ENCODE measurements around the gene LIME1. TPM values are rescaled to one million over a fixed set of nuclear protein-coding genes. Genes with fewer than 3 reads are reported as not detected.
"Not testable (repeated sequence)": the region's sequence is repeated elsewhere in the genome, so short reads cannot be mapped to it uniquely, and the experiment has no call there.

The LIME1 gene
- total RNA-seq, 4 donors from 2014 or later: 11.4 to 51.9 (median 17.6) TPM

DNA sequence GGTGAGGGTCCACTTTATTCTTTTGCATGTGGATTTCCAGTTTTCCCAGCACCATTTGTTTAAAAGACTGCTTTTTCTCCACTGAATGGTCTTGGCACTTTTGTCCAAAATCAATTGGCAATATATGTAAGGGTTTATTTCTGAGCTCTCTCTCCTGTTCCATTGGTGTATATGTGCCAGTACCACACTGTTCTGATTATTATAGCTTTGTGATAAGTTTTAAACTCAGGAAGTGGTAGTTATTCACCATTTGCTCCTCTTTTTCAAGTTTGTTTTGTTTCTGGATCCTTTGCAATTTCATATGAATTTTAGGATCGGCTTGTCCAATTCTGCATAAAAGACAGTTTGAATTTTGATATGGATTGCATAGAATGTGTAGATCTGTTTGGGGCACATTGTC is 24.3 kb upstream of the LIME1 start:
- Histone ChIP-seq H3K27me3 (no peaks in the 10 kb centered on the region), H3K4me3 (no peak overlapping the region), H3K4me1 (peaks cover 0 to 22% (median 14%) of the 10 kb centered on the region in 4 donors), H3K9me3 (peaks cover 0 to 33% (median 7%) of the 10 kb centered on the region in 4 donors), H3K27ac (no peak overlapping the region), H3K36me3 (peaks cover 0 to 86% (median 5%) of the 10 kb centered on the region in 3 donors)
- TF ChIP-seq EP300 (IDR thresholded peaks at IDR 0.05) (no peak), POLR2A (IDR thresholded peaks at IDR 0.05) (no peak)
- TF ChIP-seq, protein P1, sequence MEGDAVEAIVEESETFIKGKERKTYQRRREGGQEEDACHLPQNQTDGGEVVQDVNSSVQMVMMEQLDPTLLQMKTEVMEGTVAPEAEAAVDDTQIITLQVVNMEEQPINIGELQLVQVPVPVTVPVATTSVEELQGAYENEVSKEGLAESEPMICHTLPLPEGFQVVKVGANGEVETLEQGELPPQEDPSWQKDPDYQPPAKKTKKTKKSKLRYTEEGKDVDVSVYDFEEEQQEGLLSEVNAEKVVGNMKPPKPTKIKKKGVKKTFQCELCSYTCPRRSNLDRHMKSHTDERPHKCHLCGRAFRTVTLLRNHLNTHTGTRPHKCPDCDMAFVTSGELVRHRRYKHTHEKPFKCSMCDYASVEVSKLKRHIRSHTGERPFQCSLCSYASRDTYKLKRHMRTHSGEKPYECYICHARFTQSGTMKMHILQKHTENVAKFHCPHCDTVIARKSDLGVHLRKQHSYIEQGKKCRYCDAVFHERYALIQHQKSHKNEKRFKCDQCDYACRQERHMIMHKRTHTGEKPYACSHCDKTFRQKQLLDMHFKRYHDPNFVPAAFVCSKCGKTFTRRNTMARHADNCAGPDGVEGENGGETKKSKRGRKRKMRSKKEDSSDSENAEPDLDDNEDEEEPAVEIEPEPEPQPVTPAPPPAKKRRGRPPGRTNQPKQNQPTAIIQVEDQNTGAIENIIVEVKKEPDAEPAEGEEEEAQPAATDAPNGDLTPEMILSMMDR (IDR thresholded peaks at IDR 0.05): no peak
- DNase-seq (ENCODE audit: low spot score in 2 of 2): no peak
- 98 to 100% methylated on average over 1 of the region's 1 CpG for WGBS, 2 donors

DNA sequence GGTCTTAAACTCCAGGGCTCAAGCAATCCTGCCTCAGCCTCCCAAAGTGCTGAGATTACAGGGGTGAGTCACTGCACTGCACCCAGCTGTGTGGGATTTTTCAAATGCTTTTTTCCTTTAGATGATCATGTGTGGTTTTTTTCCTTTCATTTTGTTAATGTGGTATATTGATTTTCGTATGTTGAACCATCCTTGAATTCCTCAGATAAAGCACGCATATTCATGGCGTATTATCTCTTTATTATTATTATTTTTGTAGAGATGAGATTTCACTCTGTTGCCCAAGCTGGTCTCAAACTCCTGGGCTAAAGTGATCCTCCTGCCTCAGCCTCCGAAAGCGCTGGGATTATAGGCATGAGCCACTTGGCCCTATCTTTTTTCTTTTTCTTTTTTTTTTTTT is 21.6 kb upstream of the LIME1 start:
- Histone ChIP-seq H3K4me3 (no peak overlapping the region), H3K36me3 (peaks cover 0 to 100% (median 5%) of the 10 kb centered on the region in 3 donors), H3K4me1 (peaks cover 0 to 6% (median under 1%) of the 10 kb centered on the region in 4 donors), H3K9me3 (peaks cover 0 to 50% (median 11%) of the 10 kb centered on the region in 4 donors), H3K27me3 (no peaks in the 10 kb centered on the region), H3K27ac (no peak overlapping the region)
- 98% methylated on average over 5 of the region's 5 CpGs for WGBS, 2 donors
- TF ChIP-seq EP300 (IDR thresholded peaks at IDR 0.05) (no peak), POLR2A (IDR thresholded peaks at IDR 0.05) (no peak)
- TF ChIP-seq, protein P1 (IDR thresholded peaks at IDR 0.05): no peak
- DNase-seq (ENCODE audit: low spot score in 2 of 2): no peak

DNA sequence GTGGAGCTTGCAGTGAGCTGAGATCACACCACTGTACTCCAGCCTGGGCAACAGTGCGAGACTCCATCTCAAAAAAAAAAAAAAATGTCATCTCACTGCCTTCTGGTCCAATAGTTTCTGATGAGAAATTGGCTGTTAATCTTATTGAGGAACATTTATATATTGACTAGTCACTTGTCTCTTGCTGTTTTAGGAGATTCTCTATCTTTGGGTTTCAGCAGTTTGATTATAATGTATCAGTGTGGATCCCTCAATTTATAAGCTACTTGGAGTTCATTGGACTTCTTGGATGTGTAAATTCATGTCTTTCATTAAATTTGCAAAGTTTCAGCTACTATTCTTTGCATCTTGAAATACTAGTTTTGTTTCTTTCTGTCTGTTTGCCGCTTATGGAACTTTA is 17.5 kb upstream of the LIME1 start:
- no peak for TF ChIP-seq EP300 (IDR thresholded peaks at IDR 0.05)
- TF ChIP-seq, protein P1 (IDR thresholded peaks at IDR 0.05): no peak
- no peak for DNase-seq (ENCODE audit: low spot score in 2 of 2)
- peaks cover 0 to 97% (median 0%) of the 10 kb centered on the region in 3 donors for H3K36me3 ChIP-seq
- H3K27me3 ChIP-seq: no peaks in the 10 kb centered on the region
- no peak overlapping the region for H3K27ac ChIP-seq
- H3K9me3 ChIP-seq: peaks cover 0 to 46% (median 11%) of the 10 kb centered on the region in 4 donors
- 97 to 100% methylated on average over 2 of the region's 2 CpGs for WGBS, 2 donors
- no peaks in the 10 kb centered on the region for H3K4me1 ChIP-seq
- no peak overlapping the region for H3K4me3 ChIP-seq

DNA sequence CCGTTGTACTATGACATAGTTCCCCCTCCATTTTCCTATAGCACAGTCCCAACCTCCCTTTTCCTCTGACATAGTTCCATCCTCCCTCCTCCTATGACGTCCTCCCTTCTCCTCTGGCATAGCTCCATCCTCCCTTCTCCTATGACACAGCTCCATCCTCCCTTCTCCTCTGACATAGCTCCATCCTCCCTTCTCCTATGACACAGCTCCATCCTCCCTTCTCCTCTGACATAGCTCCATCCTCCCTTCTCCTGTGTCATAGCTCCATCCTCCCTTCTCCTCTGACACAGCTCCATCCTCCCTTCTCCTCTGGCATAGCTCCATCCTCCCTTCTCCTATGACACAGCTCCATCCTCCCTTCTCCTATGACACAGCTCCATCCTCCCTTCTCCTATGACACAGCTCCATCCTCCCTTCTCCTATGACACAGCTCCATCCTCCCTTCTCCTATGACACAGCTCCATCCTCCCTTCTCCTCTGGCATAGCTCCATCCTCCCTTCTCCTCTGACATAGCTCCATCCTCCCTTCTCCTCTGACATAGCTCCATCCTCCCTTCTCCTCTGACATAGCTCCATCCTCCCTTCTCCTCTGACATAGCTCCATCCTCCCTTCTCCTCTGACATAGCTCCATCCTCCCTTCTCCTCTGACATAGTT is 13.4 kb upstream of the LIME1 start:
- H3K4me1 ChIP-seq; DNase-seq (ENCODE audit: low spot score in 2 of 2); H3K27ac ChIP-seq; H3K4me3 ChIP-seq; H3K27me3 ChIP-seq: not testable (repeated sequence)
- WGBS, 2 donors: 78 to 83% methylated on average over 2 of the region's 2 CpGs
- Histone ChIP-seq H3K36me3 (peaks cover 0 to 88% (median 0%) of the 10 kb centered on the region in 3 donors), H3K9me3 (peaks cover 0 to 44% (median 9%) of the 10 kb centered on the region in 4 donors)

DNA sequence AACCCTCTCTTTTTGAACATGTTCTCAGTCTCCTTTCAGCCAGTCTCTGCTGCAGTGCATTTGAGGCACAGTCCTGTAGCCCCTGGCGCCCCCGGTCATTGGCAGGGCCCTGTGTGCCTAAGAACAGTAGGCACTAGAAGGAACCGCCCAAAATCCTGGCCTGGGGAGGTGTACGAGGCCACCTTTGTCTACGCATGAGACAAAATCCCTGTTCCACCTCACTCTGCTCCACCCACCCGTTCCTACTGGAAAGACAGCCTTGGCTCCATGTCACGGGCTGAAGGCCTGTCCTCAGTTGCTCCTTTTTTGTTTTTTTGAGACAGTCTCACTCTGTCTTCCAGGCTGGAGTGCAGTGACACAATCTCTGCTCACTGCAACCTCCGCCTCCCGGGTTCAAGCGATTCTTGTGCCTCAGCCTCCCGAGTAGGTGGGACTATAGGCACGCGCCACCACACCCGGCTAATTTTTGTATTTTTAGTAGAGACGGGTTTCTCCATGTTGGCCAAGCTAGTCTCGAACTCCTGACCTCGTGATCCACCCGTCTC is 6.2 kb upstream of the LIME1 start:
- H3K27me3 ChIP-seq; H3K27ac ChIP-seq; H3K4me3 ChIP-seq; H3K4me1 ChIP-seq; DNase-seq (ENCODE audit: low spot score in 2 of 2): not testable (repeated sequence)
- WGBS, 2 donors: 96% methylated on average over 18 of the region's 18 CpGs
- Histone ChIP-seq H3K36me3 (peaks cover 0 to 59% (median 0%) of the 10 kb centered on the region in 3 donors), H3K9me3 (peaks cover 0 to 14% (median 3%) of the 10 kb centered on the region in 4 donors)

DNA sequence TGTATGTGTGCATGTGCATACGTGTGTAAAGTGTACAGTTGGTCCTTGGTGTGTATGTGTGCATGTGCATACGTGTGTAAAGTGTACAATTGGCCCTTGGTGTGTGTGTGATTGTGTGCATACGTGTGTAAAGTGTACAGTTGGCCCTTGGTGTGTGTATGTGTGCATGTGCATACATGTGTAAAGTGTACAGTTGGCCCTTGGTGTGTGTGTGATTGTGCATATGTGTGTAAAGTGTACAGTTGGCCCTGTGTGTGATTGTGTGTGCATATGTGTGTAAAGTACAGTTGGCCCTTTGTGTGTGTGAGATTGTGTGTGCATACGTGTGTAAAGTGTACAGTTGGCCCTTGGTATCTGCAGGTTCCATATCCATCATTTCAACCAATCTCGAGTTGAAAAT is 5.1 kb upstream of the LIME1 start:
- peaks cover 0 to 59% (median 0%) of the 10 kb centered on the region in 3 donors for H3K36me3 ChIP-seq
- DNase-seq (ENCODE audit: low spot score in 2 of 2): no peak
- H3K9me3 ChIP-seq: peaks cover 0 to 3% (median 0%) of the 10 kb centered on the region in 4 donors
- no peak overlapping the region for H3K27ac ChIP-seq
- no peaks in the 10 kb centered on the region for H3K27me3 ChIP-seq
- peaks cover 0 to 7% (median 2%) of the 10 kb centered on the region in 4 donors for H3K4me1 ChIP-seq
- 82 to 86% methylated on average over 5 of the region's 5 CpGs for WGBS, 2 donors
- TF ChIP-seq POLR2A (IDR thresholded peaks at IDR 0.05) (no peak), EP300 (IDR thresholded peaks at IDR 0.05) (no peak)
- TF ChIP-seq, protein P1 (IDR thresholded peaks at IDR 0.05): no peak
- no peak overlapping the region for H3K4me3 ChIP-seq
